Fibroblast of skin of right quadriceps (primary cell): ENCODE measurements around the gene SNN.

Experiments used
- DNase-seq: peaks from one replicate; pipeline ENCODE4 v3.0.0-alpha.2; 2013

SNN gene

DNA sequence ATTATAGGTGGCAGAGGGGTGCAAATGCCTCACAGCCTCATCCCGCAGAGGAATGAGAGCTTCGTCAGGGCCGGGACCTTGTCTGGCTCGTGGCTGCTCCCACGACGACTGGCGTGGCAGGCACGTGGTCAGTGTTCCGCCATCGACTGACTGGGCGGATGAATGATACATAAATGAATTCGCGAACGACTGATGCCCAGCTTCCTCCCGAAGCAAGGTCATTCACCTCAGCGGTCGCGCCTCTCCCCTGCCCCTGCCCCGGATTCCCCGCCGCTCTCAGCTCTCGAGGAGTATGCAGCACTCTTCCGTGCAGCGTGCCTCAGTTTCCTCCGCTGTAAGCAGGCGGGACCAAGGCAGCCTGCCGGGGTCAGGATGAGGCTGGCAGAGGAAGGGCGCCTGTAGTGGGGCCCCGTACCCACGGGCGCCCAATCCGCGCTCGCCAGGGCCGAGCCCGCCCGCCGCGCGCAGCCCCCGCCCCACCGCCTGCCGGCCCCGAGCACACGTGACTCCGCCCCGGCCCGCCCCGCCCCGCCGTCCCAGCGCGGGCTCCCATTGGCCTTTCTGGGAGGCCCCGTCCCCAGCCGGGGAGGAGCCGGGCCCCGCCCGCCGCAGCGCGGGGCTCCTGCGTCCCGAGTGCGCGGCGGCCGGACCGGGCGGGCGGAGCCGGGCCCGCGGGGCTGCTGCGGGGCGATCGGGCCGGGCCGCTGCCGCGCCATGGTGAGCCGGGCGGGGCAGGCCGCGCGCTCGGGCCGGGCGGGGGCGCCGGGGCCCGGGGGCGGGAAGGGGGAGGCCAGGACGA lies at the start of gene SNN:
Gene SNN (plus strand): TSS at position 632 of the 799 bp plus-strand sequence. CDS start 7,605 bp downstream, outside the sequence.
- peak; percentile 87 for DNase-seq

DNA sequence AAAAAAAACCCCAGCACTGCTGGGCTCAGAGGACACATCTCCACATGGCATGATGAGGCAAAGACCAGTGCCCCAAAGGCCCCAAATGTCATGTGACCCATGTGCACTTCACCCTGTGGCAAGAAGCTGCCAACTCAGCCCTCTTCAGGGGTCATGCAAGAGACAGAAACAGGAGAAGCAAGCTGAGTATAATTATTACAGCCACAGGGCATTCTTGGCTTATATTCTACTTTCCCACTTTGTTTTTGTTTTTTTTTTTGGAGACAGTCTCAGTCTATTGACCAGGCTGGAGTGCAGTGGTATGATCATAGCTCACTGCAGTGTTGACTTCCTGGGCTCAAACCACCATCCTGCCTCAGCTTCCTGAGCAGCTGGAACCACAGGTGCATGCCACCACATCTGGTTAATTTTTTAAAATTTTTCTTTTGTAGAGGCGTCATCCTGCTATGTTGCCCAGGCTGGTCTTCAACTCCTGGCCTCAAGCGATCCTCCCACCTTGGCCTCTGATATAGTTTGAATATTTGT lies 48.9 kb upstream of the SNN start:
- DNase-seq, result no peak

DNA sequence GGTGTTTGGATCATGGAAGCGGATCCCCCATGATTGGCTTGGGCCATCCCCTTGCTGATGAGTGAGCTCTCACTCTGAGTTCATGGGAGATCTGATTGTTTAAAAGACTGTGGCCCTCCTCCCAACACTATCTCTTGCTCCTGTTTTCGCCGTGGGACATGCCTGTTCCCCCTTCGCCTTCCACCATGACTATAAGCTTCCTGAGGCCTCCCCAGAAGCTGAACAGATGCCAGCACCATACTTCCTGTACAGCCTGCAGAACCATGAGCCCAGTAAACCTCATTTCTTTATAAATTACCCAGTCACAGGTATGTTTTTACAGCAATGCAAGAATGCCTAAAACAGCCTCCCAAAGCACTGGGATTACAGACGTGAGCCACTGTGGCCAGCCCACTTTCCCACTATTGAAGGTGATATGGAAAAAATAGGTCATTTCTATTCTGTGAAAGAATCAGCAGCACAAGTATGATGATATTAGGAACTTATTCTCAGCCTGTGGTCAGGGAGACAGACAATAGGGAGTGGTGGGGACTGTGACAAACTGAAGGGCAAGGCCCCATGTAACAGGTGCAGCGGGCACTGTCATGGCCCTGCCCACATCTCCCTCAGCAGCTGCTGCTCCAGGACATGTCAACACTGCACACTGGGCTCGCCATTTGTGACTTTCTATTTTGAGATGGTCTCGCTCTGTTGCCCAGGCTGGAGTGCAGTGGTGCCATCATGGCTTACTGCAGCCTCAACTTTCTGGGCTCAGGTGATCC lies 47.8 kb upstream of the SNN start:
- no peak for DNase-seq

DNA sequence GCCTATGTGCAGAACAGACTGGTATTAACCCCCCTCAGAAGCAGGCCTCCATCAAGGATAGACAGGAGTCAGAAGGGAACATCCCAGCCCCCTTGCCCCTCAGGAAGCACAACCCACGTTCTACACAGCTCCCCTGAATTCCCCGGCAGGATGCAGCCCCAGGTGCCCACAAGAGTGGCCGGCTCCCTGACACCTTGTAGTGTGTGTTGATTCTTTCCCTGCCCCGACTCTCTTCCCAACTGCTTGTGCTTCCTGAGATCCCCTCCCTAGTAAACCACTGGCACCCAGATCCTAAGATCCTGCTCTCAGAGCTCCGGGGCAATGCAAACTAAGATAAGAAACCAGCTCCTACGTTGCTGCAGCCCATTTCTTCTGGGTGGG lies 46.7 kb upstream of the SNN start:
- no peak for DNase-seq

DNA sequence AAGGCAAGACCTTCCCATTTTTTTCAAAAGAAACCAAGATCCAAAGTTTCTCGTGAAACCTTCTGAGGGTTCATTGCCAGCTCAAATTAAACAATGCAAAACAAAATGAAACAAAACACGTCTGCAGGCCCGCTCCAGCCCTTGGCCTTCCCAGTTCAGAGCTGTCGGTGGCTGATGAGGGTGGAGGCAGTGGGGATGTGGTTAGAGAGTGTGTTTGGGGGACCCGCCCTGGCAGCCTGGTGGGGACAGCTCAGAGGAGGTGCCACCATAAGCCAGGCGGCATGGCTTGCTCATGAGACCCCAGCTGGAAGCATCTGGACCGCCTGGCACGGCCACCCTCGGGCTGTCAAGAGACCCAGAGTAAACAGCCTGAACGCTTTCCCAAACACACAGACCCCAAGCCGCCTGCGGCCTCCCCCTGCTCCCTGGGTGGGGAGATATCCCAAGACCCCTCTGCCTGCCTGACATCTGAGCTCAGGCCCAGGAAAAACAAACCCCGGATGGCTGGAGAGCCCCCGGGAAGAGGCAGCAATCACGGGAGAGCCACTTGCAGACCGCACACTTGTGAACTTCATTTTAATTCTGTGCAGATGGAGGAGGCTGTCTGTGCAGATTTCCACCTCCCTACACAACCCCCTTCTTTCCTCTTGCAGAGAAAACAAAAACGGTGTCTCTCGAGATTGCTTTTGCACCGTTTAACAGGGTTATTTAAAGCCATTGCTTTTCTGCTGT lies 46.2 kb upstream of the SNN start:
- no peak for DNase-seq

DNA sequence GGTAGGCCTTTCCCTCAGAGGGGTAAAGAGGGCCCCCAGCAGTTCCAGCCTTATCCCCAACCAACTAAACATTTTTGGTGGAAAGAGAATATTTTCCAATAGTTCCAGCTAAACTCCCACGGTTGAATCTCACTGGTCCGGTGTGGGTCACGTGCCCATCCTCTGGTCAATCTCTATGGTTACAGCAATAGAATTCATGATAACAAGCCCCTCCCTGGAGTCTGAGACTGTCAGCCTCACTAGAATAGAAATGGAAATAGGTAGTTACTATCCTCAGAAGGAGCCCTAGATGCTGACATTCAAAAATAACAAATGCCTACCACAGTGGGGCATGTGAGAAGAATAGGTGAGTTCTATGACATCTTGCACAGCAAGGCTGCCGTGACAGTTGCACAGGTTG lies 44.0 kb upstream of the SNN start:
- no peak for DNase-seq

DNA sequence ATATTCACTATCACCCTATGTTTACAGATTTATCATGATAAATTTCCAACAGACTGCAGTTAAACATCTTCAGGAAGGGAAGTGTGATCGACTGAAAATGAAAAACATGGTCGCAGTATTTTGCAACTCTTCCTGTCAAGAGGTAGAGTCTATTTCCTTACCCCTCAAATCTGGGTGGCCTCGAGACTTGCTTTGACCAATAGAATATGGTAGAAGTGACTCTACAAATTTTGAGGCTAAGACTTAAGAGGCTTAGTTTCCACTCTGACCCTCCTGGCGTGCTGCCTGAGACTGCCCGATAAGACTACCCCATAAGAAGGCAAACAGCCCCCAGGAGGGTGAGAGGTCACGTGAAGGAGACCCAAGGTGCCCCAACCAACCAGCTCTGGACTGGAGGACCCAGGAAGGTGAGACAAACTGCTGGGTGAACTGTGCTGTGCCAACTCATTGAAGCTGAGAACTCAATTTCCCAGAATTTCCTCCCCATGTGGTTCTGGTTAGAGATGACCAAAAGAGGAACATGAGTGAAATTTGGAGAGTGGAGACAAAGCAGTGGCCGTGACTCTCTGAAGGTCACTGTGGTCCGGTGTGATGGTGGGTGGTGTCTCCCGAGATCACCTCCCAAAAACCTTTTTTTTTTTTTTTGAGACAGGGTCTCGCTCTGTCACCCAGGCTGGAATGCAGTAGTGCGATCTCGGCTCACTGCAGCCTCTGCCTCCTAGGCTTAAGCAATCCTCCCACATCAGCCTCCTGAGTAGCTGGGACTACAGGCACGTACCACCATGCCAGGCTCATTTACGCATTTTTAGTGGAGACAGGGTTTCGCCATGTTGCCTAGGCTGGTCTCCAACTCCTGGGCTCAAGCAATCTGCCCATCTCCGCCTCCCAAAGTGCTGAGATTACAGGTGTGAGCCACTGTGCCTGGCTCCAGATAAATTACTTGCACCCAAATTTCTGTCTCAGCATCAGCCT lies 43.3 kb upstream of the SNN start:
- no peak for DNase-seq

DNA sequence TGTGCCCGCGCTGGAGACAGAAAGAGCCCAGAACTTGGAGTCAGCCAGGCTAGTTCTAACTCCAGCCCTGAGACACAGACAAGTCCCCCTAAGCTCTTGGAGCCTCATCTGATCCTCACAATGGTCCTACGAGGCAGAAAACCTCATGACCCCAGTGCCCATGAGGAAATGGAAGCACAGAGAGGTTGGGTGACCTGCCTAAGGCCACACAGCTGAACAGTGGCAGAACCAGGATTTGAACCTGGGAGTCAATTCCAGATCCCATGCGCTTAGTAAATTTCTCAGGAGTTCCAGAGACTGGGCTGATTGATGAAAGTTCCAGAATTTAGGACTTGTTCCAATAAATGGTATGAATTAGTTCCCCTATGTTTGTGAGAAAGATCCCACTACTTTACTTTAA lies 42.5 kb upstream of the SNN start:
- DNase-seq, result no peak

DNA sequence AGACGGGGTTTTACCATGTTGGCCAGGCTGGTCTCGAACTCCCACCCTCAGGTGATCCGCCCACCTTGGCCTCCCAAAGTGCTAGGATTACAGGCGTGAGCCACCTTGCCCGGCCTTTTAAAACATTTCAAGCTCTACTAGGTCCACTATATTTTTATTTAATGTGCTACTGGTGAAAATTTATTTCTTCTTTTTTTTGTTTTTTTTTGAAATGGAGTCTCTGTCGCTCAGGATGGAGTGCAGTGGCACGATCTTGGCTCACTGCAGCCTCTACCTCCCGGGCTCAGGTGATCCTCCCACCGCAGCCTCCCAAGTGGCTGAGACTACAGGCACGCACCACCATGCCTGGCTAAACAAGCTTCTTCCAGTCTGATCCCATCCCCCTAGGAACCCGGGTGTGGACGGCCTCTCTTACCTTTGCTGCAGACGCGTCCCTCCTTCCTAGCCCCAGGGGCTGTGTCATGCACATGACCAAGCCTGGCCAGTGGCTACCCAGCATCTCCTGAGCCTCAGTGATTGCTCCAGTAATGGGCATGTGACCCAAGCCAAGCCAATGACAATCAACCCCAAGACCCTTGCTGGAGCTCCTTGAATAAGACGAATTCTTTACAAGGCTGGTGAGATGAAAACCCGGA lies 41.5 kb upstream of the SNN start:
- no peak for DNase-seq

DNA sequence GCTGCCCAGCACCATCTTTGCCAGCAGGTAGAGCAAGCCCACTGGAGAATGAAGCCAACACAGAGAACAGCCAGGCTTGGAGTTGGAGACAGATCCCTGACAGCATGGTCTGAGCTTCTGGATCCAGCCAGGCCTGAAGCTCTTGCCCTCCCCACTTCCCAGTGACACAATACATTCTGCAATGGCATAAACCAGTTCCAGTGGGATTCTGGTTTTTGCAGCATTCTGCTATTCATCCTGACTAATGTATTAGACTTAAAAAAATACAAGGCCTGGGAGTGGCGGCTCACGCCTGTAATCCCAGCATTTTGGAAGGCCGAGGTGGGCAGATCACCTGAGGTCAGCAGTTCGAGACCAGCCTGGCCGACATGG lies 41.0 kb upstream of the SNN start:
- DNase-seq, result no peak

DNA sequence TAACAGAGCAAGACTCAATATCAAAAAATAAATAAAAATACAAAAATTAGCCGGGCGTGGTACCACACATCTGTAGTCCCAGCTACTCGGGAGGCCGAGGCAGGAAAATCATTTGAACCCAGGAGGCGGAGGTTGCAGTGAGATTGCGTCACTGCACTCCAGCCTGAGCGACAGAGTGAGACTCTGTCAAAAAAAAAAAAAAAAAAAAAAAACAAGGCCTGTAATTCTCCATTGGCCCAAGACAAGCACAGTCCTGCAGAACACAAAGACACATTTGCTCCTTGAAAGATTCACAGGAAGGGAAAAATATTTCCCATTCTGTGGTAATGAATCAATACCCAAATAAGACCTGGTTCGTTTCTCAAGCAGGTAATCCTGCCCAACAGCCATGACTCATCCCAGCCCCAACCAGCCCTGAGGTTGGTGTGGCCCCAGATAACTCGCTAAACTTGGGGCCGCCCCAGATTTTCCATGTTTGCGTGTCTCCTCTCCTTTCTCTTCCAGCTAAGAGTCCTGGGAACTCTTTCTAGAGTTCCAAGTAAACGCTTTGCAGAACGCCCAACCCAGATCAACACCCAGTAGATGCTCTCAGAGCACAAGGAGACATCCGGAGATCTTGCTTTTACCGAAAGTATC lies 40.3 kb upstream of the SNN start:
- peak; percentile 62 for DNase-seq

DNA sequence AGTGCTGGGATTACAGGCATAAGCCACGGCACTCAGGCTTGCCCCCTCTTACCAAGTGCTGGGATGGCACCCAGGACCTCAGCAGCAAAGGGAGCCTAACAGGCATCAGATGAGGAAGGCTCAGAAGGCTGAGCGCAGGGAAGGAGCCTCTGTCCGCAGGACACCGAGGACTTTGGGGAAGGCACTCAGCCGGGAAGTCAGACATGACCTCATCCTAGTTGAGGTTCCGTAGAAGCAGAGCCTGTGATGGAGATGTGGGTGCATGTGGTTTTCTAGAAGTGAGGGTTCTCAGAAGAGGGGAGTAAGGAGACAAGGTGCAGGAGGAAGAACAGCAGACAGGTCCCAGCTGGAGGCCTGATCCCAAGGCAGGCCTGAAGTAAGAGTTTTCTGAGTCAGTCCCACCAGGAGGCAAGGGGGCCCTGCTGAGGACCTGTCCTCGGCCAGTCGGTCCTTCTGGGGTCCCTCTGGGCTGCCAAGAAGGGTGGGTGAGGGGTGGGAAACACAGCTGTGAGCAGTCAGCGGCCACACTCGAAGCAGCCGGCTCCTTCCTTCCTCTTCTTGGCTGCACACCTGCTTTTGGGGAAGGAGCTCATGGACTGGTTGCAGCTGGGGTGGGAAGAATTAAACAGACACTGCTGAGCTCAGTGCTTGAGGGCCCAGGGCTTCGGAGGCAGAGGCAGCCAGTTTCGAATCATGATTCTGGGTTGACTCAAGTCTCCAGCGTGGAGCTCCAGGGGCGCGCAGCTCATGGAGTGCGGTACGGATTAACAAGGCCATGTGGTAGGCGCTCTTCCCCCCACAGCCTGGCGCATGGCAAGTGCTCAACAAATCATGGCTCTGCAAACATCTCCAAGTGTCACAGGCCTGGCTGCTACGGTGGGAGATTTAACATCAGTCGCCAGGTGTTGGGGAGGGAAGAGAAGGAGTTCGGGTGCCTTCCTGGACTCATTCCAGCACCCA lies 38.9 kb upstream of the SNN start:
- no peak for DNase-seq

DNA sequence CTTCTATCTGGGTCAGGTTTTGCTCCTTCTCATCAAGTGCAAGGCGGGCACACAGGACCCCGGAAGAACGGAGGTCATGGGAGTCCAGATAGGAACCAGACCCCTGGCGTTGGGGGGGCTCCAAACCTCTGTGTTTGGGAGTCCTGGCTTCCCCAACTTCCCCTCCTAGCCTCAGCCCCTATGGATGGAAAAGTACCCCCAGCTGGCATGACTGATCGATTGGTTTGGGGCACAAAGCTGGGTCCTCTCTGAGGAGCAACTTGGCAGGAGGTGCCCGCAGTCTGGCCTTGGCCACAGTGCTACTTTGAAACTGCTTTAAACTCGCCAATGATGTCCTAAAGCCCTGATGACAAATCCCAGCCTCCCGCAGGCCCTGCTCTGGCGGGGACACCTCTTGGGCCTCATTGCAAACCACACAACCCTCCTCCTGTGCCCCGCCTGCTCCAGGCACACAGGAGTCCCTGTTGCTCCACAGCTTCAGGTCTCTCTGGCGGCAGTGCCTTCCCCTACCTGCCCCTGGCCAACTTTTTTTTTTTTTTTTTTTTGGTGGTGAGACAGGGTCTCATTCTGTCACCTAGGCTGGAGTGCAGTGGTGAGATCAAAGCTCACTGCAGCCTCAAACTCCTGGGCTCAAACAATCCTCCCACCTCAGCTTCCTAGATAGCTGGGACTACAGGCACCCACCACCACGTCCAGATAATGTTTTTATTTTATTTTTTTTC lies 38.0 kb upstream of the SNN start:
- DNase-seq, result no peak

DNA sequence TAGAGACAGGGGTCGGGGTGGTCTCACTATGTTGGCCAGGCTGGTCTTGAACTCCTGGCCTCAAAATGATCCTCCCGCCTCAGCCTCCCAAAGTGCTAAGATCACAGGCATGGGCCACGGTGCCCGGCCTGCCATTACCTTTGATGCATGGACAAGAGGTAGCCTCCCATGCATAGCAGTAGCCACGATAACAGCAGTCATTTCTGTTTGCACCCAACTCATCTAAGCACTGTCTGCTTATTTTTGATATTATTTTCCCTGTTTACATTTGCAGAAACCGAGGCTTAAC lies 37.5 kb upstream of the SNN start:
- no peak for DNase-seq

DNA sequence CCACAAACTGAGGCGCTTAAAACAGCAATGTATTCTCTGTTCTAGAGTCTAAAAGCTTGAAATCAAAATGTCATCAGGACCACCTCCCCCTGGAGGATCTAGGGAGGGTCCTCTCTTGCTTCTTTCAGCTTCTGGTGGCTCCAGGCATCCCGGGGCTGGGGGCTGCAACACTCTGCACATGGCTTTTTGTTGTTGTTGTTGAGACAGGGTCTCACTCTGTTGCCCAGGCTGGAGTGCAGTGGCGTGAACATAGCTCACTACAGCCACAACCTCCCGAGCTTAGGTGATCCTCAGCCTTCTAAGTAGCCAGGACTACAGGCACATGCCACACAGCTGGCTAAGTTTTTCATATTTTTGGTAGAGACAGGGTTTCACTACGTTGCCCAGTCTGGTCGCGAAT lies 37.0 kb upstream of the SNN start:
- DNase-seq, result no peak

DNA sequence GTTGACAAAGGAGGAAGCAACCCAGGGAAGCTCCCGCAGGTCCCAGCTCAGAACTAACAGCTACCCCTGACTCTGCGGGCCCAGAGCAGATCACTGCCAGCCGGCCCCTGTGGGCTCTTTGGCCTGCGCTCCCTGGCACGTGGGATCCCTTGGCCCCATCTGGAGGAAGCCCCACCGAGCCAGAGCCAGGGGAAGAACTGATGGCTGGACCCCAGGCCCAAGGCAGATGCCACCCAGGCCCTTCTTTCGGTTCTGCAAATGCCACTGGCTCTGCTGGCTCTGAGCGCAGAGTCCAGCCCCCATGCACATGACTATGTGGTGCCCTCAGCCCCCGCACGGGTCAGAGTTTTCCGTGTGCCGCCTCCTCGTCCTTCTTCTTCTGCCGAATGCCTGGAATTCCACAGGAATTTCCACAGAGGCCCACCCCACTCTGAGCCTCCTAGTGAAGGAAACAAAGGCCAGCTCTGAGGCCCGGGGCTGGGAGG lies 35.8 kb upstream of the SNN start:
- DNase-seq, result peak; percentile 68

DNA sequence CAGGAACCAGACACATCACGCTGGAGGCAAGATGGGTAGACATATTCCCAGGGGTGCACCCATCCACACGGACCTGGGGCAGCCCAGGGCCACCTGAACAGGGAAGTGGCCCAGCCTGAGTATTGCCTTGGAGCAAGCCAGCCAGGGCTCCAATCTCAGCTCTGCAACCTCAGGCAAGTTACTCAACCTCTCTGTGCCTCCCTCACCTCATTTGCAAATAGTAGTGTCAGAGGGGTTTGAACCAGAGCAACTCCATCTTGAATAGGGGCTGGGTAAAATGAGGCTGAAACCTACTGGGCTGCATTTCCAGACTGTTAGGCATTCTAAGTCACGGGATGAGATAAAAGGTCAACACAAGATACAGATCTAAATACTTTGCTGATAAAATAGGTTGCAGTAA lies 35.1 kb upstream of the SNN start:
- DNase-seq, result no peak

DNA sequence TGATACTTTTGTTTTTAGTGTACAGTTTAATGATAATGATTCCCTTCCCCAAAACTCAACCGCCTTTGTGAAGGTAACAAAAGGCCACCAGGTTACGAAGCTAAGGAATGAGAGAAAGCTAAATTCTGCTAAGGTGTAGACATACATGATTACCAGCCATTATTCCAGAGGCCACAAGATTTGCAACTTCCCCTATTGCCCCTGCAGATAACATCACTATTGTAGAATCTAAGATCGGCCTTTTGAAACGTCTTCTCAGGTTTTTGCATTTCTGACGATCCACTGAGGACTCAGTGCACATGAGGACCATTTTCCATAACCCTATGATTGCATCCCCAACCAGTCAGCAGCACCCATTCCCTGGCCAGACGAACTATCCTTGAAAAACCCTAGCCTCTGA lies 33.9 kb upstream of the SNN start:
- DNase-seq, result no peak

DNA sequence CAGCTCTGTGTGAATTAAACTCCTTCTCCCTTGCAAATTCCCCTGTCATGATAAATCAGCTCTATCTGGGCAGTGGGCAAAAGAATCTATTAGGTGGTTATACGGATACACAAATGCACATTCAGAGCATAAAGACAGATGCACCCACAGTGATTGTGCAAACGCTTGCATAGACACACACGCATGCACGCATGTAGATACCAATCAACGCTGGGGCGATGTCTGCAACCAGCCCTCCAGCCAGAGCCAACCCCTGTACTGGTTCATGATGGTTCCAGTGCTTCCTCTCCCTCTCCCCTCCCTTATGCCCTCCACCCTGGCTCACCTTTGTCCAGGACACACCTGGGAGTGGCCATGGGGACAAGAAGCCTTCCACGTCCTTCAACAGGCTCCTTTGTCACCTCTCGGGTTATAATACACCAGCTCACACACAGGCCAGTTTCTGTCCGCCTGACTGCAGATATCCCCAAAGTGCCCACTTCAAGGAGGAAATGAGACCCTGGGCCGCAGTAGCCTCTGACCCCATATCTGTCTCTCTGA lies 33.1 kb upstream of the SNN start:
- DNase-seq, result no peak
